C4-2B (cell line): Measurements from ENCODE around the gene SLC46A1.

ENCODE experiments used
- H3K27ac ChIP-seq: fragments of 450-650 bp; 2 replicates; pipeline ENCODE4 v1.5.1; 2017
- ZFX ChIP-seq: fragments of 450-650 bp; IDR thresholded peaks from 2 replicates; pipeline ENCODE4 v1.6.1; 2017
- TF ChIP-seq, protein P1 (sequence below): fragments of 450-650 bp; conservative IDR thresholded peaks from 2 replicates; pipeline ENCODE4 v1.5.1; 2017; ENCODE audit warnings: mild to moderate bottlenecking

SLC46A1 gene

DNA sequence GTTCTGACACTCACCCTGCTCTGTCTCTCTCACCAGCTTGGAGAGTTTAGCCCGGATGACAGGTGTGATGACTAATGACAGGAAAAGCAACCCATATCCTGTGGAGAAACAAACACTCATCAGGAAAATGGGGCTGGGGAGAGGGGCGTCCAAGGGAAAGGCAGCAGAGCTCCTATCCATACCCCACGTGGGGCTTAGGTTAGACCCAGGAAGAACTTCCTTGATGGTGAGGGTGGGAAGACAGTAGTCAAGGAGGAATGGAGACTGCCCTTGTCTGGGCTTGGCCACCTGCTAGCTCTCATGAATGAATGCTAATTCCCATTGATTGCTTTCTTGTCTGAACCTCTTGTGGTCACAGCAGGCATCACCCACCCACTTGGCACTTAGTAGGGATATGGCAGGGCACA is 3.8 kb downstream of the SLC46A1 start:
- TF ChIP-seq, protein P1, sequence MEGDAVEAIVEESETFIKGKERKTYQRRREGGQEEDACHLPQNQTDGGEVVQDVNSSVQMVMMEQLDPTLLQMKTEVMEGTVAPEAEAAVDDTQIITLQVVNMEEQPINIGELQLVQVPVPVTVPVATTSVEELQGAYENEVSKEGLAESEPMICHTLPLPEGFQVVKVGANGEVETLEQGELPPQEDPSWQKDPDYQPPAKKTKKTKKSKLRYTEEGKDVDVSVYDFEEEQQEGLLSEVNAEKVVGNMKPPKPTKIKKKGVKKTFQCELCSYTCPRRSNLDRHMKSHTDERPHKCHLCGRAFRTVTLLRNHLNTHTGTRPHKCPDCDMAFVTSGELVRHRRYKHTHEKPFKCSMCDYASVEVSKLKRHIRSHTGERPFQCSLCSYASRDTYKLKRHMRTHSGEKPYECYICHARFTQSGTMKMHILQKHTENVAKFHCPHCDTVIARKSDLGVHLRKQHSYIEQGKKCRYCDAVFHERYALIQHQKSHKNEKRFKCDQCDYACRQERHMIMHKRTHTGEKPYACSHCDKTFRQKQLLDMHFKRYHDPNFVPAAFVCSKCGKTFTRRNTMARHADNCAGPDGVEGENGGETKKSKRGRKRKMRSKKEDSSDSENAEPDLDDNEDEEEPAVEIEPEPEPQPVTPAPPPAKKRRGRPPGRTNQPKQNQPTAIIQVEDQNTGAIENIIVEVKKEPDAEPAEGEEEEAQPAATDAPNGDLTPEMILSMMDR: no peak
- TF ChIP-seq ZFX: no peak

DNA sequence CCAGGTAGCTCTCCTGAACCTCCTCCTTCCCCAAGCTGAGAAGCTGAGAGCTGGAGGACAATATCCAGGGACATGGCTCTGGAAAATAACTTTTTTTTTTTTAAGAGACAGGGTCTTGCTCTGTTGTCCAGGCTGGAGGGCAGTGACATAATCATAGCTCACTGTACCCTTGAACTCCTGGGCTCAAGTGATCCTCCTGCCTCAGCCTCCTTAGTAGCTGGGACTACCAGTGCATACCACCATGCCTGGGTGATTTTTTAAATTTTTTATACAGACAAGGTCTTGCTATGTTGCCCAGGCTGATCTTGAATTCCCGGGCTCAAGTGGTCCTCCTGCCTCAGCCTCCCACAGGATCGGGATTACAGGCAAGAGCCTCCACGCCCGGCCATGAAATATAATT is 6.2 kb downstream of the SLC46A1 start:
- TF ChIP-seq ZFX: no peak
- TF ChIP-seq, protein P1: no peak
- no peak overlapping the region for H3K27ac ChIP-seq

More for the DNA sequence above, 3.8 kb downstream of the SLC46A1 start:
- no peak overlapping the region for H3K27ac ChIP-seq

DNA sequence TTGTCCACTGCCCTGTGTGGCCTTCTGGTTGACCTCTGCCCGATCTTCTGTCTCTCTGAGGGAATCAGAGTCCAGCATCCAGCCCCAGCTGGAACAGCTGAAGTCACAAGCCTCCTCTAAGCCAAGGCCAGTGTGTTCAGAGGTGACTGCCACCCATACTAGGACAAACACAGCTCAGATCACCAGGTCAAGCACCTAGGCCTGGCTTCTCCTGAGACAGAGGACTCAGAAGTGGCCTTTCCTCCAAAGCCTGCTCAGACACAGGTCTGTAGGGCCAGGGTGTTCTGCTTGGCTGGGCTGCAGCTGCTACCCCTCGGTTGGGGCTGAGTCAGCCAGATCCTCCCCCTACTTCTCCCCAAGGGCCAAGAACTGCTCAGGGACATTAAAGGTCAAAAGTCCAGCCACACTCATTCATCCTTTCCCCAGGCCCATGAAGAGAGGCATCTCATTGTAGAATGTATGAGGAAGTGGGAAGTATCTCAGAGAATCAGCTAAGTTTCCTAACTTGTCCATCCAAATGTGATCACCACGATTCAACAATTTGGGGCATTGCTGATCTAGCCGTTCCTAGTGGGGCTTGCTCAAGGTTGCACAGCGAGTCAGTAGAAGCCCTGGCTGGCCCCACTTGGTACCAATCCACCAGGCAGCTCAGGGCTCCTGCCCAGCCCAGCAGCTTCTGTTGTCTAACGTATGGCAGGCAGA is 7.6 kb downstream of the SLC46A1 start:
- TF ChIP-seq, protein P1: no peak
- no peak for TF ChIP-seq ZFX
- no peak overlapping the region for H3K27ac ChIP-seq

DNA sequence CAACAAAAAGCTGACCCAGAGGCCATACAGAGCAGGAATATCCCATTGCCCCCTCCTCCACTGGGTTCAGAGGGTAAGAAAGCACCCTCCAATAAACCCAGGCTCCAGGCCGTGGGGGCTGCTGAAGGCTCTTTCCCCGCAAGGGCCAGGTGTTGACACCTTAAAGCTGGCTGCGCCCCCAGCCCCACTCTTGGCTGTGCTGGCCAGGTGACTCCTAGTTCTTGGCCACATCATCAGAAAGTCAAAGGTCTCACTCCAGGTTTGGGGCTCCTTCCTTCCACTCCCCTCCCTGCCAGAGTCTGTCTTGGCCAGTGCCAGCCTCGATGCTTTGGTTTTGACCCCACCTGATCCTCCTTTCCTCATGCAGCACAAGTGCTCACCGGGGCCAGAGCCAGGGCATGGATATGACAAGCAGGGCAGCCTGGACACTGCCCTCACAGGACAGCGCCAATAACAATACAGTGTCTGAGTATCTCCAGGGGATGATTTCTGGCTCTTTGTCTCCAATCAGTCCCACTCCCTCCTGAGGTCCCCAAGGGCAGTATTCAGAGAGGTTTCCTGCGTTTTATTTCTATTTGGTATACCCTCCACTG is 8.2 kb downstream of the SLC46A1 start:
- no peak for TF ChIP-seq ZFX
- TF ChIP-seq, protein P1: no peak
- H3K27ac ChIP-seq: no peak overlapping the region

DNA sequence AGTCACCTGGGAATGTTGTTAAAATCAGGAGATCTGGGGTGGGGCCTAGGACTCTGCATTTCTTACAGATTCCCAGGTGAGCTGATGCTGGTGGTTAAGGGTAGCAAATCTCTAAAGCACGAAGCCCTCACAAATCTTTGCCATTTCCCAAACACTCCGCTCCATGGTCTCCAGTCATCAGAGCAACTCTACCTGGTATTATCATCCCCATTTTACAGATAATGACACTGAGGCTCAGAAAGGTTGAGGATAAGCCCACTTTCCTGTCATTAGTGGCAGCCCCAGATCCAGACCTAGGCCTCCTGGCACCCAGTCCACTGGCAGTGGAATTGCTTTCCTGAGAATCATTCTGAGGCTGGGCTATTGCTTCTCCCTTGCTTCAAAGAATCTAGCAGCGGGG is 8.7 kb downstream of the SLC46A1 start:
- no peak overlapping the region for H3K27ac ChIP-seq
- no peak for TF ChIP-seq ZFX
- TF ChIP-seq, protein P1: no peak

DNA sequence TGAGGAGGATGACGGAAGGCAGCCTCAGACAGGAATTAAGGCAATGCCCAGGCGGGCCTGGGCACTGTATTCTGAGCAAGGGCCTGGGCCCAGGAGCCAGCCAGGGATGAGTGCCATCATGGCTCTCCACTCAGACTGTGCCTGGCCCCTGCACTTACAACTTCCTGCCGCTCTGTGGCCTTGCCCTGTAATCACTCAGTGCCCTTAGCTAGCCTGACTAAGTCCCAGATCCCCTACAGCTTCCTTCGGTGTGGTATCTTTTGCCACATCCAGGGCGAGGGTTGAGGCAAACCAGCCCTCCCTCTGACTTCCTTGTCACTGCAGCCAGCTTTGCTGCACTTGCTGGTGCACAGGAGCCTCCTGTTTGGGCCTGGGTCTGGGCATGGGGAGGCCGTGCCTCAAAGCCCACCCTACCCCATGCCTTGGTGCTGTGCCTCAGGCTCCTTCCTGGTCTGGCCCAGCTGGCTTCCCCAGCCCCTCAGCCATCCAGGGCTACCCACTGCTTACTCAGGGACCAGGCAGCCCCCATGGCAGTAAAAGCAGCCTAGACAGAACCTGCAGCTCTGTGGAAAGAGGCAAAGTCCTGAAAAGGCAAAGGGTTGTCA is 9.3 kb downstream of the SLC46A1 start:
- TF ChIP-seq ZFX: no peak
- TF ChIP-seq, protein P1: no peak
- no peak overlapping the region for H3K27ac ChIP-seq

DNA sequence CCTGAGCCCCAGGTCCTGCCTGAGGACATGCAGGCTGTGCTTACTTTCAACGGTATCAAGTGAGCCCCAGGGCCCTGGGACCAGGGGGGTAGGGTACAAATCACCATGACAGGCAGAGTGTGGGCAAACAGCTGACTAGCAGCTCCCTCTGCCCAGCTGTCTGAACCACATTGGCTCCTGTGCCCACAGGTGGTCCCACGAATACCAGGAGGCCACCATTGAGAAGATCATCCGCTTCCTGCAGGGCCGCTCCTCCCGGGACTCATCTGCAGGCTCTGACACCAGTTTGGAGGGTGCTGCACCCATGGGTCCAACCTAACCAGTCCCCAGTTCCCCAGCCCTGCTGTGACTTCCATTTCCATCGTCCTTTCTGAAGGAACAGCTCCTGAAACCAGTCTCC is 10.0 kb downstream of the SLC46A1 start:
- TF ChIP-seq ZFX: no peak
- TF ChIP-seq, protein P1: no peak

More for the DNA sequence above, 10.0 kb downstream of the SLC46A1 start:
- H3K27ac ChIP-seq: no peak overlapping the region
